Testis (tissue), 2 donors: ENCODE measurements around the gene SVIP.

Source experiments
- POLR2A ChIP-seq: fragments of 450-650 bp; IDR thresholded peaks from one replicate; pipeline ENCODE4 v1.6.1; 2017; ENCODE audit warnings: antibody characterized with exemption, mild to moderate bottlenecking, moderate library complexity
- TF ChIP-seq, protein P1 (sequence below), 3 experiments: fragments of 450-650 bp in 2 of 3; fragments of 200-600 bp in 1 of 3; sonication (generic) in 1 of 3; IDR thresholded peaks; one replicate each; pipeline ENCODE4 v1.5.1; 2016 to 2019; ENCODE audit warnings: antibody characterized with exemption in 3 of 3, mild to moderate bottlenecking in 2 of 3, moderate library complexity in 1 of 3

DNA sequence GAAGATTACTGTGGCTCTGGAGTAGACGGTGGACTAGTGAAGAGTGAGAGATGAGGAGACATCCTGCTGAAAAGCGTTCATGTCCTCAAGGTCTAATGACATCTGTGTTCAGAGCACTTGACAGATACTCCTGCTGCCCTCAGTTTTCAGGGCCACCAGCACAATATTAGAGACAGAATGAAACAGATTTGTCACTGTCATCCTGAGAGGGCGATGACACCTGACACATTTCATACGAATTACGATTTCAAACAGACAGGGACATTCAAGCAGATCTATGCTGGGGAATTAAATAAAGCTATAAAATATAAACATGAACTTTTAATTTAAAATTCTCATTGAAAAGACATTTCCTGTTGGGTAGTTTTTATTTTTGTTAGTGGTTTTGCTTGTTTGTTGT lies 29.1 kb downstream of the SVIP start:
- TF ChIP-seq, protein P1, sequence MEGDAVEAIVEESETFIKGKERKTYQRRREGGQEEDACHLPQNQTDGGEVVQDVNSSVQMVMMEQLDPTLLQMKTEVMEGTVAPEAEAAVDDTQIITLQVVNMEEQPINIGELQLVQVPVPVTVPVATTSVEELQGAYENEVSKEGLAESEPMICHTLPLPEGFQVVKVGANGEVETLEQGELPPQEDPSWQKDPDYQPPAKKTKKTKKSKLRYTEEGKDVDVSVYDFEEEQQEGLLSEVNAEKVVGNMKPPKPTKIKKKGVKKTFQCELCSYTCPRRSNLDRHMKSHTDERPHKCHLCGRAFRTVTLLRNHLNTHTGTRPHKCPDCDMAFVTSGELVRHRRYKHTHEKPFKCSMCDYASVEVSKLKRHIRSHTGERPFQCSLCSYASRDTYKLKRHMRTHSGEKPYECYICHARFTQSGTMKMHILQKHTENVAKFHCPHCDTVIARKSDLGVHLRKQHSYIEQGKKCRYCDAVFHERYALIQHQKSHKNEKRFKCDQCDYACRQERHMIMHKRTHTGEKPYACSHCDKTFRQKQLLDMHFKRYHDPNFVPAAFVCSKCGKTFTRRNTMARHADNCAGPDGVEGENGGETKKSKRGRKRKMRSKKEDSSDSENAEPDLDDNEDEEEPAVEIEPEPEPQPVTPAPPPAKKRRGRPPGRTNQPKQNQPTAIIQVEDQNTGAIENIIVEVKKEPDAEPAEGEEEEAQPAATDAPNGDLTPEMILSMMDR (IDR thresholded peaks at IDR 0.05) = no peak
- TF ChIP-seq POLR2A = no peak
